Activated CD4-positive, alpha-beta T cell treated with anti-CD3 and anti-CD28 coated beads, Interleukin-2, amount 50 U/mL, for 4 hours (primary cell): ENCODE data around the gene EXOC3L1.

Experiments
- DNase-seq, 2 experiments: peaks; one replicate each; pipeline ENCODE4 v3.0.0-alpha.2; 2020

The EXOC3L1 gene

DNA sequence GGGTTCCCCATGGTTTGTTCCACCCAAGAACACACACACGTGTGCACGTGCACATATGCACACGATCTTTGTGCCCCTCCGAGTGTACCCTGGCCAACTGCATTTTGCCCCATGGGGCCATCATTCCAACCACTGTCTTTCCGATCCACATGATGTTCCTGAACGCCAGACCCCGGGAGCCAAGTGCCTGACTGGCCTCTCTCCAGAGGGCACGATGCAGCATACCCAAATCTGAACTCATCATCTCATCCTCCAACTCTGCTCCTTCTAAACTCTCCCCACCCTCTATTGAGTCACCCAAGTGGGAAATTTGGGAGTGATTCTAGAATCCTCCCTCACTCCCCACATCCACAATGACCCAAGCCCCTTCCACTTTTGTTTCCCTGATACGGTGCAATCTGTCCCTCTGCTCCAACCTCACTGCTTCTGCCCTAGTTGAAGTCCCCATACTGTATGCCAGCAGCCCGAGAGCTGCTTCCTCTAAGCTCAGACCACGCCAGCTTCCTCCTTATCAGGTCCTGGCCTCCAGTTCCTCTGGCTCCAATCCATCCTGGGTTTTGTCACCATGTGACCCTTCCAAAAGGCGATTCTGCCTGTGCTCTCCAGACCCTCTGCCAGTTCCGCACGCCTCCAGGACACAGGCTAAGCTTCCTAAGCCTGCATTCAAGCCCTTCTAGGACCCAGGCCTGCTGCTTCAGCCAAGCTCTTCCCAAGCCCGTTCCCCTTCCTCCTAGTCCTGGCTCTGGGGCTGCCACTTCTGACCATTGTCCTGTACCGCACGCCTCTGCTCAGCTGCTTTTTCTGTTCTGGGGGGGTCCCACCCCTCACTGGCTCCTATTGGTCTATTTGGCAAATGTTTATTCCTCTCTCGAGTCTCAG is 26.9 kb upstream of the EXOC3L1 start:
- no peak for DNase-seq

DNA sequence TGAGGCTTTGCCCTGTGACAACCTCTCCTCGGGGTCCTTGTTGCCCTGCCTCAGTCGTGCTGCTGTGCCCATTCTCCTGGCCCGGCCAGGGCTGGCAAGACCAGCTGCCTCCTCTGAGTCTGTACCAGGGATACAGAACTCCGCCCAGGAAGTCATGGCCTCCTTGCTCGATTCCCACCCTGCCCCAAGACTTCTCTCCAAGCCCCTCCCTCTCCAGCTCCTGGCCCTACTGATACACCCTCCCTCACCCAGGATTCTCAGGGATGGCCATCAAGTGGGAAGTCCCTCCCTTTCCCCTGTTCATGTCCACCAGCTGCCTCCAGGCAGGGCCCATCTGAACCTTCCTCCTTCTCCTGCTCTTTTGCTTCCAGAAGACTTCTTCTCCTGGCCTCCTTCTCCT is 25.8 kb upstream of the EXOC3L1 start:
- DNase-seq: no peak

DNA sequence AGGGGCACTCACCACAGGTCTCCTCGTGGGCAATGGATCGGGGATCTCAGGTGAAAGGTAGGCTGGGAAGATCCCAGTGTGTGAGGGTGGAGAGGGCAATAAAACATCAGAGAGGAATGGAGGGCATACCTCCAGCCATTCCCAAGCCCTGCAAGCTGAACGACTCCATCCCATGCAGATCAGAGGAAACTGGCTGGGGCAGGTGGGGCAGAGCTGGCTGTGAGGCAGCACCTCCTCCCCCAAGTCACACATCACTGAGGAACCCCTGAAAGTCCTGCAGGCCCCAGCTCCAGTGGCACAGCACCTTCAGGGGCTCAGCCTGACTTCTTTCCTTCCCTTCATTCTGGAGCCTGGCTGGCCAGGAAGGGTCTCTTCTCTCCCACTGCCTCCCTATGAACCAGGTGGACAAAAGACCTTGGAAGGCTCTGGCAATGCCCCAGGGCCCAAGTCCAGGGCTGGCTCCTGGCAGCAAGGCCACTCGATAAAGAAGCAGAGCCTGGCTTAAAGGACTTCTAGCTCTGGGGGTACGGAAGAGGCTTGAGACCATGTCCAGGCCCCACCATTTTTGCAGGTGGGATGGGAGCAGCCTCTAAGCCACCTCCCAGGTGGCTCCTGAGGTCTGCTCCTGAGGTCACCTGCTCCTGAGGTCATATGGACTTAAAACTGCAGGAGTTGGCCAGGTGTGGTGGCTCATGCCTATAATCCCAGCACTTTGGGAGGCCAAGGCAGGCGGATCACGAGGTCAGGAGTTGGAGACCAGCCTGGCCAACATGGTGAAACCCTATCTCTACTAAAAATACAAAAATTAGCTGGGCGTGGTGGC is 23.5 kb upstream of the EXOC3L1 start:
- DNase-seq: no peak

DNA sequence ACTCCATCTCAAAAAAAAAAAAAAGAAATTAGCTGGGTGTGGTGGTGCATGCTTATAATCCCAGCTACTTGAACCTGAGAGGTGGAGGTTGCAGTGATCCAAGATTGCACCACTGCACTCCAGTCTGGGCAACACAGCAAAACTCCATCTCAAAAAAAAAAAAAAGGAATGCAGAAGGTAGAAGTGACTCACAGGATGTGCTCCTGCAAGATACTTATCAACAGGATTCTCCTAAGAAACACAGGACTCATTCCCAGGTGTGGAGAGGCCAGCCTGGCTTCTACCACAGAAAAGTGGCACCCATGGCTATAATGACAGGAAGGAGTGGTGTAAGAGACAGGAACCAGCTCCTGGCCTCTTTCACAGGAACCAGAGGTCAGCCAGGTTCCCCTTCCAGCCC is 22.8 kb upstream of the EXOC3L1 start:
- no peak for DNase-seq

DNA sequence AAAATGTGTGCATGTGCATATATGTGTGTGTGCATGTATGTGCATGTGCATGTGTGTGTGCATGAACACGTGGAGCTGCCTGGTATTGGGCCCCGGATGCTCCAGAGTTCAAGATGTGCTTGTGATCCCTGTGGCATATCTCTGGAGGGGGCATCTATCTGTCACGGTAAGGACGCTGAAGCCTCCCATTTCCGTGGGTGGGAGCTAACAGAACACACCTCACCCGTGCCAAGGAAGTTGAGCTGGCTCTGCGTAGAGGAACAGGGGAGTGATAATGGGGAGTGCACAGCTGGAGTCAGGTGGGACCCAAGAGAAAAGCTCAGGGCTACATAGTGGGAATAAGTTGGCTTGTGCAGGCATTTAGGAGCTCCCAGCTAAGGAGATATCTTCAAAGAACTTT is 21.7 kb upstream of the EXOC3L1 start:
- DNase-seq: no peak

DNA sequence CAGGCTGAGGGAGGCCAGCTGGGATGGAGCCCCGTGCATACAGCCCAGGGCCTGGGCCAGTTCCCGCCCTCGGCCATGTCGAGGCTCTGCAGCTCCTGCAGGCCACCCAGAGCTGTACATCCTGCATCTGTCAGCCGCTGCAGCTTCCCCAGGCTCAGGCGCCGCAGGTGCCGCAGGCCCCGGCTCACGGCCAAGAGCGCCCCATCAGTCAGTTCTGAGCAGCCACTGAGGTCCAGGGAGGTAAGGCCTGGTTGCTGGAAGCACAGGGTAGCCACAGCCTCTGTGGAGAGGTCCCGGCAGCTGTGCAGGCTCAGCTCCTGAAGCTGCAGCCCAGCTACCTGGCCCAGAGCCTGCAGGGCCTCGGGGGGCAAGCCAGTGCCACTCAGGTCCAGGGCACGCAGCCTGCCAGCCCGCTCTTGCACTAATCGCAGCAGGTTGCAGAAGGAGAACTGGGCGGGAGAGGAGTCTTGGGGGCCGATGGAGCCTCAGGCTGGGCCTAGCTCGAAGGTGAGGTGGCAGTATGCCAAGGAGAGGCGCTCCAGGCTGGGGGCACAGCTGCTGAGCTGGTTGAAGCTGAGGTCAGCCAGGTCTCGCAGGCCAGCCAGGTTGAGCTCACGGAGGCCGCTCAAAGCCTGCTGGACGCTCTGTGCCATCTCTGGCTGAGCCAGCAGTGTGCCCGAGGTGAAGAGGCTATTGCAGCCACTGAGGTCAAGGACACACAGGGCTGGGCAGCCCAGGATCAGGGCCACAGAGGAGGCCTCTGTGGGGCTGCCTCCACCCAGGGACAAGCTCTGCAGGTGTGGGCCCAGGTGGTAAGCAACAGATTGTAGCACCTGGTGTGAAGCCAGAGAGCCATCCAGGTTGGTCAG is 20.4 kb upstream of the EXOC3L1 start:
- no peak for DNase-seq

DNA sequence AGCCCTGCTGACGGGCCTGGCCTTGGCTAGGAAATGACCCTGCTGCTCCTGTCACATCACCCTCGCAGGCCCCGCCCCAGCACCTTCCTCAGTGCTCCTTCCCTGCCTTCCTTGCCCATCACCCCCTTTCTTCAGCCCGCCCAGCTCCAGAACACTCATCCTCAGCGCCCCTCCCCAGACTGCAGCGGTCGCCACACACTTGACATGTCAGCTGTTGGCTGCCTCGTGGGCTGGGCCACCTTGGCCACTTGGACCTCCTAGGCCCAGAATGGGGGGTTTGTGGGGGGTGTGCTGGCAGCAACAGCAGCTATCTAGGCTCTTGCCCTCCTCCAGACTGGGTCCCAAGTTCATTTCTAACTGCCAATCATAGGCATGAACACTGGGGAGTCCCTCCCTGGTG is 19.6 kb upstream of the EXOC3L1 start:
- no peak for DNase-seq

DNA sequence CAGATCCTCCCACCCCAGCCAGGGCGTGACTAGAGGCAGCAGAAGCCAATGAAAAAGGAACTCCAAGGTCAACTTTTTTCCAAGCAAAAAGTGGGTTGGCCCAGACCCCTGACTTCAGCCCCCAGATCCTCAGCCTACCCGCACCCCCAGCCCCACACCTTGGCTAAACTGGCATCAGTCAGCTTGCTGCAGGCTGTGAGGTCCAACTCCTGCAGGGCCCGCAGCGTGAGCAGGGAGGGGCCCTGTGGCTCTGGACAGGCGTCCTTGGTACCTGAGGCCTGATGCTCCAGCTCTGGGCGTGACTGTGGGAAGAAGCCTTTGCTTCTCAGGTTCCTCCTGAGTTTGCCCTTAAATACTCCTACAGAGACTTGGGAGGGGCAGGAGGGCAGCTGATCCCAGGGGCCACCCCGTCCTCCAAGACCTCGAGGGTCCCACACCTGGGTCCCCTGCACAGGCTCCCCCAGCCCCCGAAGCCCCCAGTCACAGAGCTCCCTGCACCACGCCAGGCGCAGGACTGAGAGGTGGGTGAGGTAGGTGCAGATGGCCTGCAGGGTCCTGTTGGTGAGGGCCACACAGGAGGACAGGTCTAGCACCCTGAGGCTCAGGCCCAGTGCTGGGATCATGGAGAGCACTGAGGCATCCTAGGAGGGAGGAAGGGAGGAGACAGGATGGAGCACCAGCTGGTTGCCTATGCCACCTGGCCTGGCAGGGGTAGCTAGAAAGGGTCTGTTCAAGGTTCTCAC is 18.4 kb upstream of the EXOC3L1 start:
- no peak for DNase-seq

DNA sequence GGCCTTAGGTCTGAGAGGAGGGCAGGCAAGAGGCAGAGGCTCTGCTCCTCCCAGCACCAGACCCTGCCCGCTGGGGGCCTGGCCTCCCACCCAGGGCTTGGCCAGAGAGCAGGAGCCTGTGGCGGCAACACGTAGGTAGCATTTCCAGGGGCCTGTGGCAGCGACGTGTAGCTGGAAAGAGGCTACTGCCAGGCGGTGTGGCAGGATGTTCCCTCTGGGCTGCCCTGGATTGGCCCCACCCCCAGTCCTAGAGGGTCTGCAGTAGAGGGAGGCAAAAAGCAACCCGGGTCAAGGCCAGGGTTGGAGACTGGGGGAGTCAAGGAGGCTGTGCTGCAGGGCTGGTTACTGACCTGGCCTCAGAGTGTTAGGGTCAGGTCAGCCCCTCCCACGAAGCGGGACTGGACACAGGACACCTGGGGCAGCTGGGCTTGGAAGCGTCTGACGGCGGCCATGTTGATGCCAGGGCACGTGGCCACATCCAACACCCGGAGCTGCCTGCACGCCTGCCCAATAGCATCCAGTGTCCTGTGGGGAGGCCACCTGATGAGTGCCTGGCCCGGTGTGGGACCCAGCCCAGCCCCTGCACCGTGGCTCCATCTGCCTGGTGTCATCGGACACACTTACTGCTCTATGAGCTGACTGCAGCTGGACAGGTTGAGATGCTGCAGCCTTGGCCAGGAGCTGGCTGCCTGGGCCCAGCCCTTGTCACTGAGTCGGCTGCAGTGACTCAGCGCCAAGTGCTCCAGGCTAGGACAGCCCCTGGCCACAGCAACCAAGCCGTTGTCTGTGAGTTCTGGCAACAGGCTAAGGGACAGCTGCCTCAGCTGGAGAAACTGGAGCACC is 17.5 kb upstream of the EXOC3L1 start:
- DNase-seq: no peak

DNA sequence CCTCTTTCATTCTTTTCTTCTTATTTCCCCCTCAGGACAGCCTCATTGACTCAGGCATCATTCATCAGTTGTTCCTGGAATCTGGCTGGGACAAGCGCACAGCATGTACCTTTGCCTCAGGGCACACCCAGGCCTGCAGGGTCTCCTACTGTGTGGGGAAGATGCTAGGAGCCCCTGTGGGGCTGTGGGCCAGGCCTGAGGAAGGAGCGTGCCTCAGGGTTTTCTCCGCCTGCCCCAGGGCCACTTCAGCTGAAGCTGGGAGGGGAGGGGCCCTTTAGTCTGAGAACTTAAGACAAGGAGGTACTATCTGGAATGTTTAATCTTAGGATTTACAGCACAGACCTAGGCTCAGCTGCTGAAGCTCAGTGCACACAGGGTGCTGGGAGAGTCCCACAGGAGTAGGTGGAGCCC is 16.9 kb upstream of the EXOC3L1 start:
- no peak for DNase-seq

DNA sequence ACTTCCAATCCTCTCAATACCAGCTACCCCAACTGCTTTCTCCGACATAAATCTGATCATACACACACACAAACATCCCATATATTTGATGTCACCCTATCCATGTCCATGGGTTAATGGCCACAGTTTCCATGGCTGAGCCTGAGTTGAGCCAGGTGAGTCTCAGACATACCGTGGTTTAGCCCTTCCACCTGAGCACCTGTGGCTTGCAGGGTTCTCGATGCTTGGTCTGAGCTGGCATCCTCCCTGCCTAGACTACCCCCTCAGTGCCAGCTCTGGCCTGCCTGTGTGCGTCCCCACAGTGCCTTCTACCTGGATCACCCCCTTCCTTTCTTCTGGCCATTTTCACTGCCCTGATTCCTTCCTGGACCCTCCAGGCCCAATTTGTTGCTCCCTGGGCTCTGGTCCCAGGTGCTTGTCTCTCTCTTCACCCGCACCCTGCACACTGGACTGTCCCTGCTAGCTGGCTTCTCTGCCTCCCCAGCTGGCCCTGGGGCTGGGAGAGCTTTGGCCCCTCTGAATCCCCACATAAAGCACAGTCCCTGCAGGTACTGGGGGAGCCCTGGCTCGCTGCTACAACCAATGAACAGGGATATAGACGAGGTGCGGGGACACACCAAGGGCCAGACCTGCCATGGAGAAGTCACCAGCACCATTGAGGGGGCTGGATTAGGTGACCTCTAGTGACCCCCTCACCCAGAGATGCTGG is 16.3 kb upstream of the EXOC3L1 start:
- no peak for DNase-seq

DNA sequence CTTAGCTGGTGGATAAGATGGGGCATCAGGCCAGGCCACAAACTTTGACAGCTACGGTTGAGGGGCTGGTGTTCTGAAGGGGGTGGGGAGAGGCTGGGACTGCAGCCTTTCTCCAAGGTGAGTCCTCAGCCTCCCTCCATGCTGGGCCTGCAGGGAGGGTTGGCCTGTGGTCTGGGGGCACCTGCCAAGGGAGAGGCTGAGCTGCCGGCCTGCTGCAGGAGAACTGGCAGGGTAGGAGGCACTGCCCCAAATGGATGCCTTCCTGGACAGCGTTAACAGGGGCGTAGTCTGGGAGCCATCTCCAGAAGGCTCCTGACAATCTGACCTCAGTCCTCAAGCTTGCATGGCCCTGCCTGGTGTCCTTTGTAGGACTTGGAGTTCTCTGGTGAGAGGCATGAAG is 14.1 kb upstream of the EXOC3L1 start:
- DNase-seq: no peak

DNA sequence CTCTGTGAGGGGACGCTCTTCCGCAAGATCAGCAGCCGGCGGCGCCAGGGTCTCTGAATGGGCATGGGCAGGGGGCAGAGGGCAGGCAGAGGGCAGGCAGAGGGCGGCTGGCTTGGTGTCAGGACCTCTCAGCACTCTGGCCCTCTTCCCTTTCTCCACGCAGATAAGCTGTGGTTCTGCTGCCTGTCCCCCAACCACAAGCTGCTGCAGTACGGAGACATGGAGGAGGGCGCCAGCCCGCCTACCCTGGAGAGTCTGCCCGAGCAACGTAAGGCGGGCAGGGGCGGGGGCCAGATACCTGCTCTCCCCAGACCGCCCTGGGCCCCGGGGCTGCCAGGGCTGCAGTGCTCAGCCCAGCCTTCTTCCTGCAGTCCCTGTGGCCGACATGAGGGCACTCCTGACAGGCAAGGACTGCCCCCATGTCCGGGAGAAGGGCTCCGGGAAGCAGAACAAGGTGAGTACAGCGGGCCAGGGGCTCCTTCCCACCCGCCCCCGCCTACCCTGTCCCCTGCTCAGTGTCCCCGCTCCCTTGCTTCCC is 13.1 kb upstream of the EXOC3L1 start:
- DNase-seq: no peak

DNA sequence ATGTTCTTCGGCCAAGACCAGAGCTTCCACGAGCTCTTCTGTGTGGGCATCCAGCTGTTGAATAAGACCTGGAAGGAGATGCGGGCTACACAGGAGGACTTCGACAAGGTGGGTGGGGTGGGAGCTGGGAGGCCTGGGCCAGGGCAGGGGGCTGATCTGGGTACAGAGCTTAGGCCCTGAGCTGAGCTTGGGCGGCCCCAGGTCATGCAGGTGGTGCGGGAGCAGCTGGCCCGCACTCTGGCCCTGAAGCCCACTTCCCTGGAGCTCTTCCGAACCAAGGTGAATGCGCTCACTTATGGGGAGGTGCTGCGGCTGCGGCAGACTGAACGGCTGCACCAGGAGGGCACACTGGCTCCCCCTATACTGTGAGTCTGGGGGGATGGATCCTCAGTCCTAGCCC is 12.5 kb upstream of the EXOC3L1 start:
- no peak for DNase-seq

DNA sequence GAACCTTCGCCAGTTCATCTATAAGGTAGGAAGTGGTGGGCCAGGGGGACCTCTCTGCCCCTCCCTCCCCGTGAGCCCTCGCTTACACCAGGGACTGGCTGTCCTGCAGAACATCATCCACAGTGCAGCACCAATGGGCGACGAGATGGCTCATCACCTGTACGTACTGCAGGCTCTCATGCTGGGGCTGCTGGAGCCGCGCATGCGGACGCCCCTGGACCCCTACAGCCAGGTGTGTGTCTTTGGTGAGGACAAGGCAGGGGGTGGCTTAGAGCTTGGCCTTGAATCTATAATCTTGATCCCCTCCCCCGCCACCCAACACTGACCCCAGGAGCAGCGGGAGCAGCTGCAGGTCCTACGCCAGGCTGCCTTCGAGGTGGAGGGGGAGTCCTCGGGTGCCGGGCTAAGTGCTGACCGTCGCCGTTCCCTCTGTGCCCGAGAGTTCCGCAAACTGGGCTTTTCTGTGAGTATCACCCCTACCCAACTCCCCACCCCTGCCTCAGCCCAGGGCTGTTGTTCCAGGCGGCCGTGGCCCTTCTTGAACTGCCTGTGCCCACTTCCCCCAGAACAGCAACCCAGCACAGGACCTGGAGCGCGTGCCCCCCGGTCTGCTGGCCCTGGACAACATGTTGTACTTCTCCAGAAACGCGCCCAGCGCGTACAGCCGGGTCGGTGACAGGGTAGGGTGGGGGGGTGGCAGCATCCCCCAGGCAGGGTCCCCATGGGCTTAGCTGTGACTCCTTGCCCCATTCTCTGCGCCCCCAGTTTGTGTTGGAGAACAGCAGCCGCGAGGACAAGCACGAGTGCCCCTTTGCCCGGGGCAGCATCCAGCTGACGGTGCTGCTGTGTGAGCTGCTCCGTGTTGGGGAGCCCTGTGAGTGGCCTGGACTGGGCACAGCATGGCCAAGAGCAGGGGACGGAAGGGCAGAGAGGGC is 11.7 kb upstream of the EXOC3L1 start:
- no peak for DNase-seq

DNA sequence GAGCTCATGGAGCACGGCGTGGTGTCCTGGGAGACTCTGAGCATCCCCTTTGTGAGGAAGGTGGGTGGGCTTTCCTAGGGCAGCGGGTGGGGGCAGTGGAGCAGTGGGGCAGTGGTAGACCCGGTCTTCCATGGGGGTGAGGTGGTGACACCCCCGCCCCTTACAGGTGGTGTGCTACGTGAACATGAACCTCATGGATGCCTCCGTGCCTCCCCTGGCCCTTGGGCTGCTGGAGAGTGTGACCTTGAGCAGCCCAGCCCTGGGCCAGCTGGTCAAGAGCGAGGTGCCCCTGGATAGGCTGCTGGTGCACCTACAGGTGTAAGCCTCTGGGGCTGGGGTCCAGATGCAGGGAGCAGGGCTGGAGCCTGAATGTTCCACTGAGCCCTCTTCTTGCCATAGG is 10.6 kb upstream of the EXOC3L1 start:
- DNase-seq: no peak

DNA sequence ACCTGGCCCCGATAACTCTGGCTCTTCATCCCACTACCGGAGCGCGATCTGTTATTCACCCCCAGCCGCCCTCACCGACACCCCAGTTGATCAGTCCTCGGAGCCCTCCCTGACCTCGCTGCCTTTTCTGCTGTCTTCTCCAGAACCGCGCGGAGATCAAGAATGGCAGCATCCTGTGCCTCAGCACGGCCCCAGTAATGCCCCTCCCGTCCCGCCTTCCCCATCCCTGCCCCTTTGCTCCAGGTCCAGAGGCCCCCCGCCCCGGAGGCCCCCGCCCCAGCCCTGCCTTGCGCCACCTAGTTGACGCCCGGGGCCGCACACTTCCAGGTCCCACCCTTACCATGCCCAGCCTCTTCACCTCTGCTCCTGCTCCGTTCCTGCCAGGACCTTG is 9.9 kb upstream of the EXOC3L1 start:
- DNase-seq: no peak

DNA sequence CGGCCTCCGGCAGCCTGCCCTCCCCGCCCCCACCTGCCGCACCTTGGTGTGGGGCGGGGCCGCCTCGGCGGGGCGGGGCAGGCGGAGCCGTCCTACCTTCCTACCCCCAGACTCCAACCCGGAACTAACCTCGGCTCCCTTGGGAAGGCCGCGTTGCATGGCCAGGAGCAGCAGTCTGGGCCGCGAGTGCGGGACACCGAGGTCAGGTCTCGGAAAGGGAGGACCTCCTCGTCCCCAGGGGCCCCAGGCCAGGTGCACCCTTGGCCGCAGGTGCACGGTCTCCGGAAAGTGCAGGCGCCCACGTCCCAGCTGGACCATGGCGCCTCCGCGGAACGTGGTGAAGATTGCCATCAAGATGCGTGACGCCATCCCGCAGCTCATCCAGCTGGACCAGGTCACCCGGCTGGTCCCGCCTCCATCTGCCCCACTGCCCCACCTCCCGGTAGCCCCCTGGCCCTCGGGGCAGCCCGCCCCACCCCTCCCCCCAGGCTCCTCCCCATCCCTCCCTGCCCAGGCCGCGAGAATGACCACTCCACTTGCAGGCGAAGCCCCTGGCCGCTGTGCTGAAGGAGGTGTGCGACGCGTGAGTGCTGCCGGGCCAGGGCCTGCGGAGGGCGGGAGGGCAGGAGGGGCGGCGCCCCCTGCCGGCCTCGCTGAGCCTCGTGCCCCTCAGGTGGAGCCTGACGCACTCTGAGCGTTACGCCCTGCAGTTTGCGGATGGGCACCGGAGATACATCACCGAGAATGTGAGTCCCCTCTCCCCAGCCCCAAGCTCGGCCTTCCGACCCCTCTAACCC is 9.3 kb upstream of the EXOC3L1 start, which contains the start of gene ELMO3:
TSS of gene ELMO3 (plus strand) at position 121 of the 797 bp plus-strand sequence. CDS start at position 317, 196 bp downstream.
- no peak for DNase-seq
